HepG2 (cell line): ENCODE data around the gene ALG10. TPM values are rescaled to one million over a fixed set of nuclear protein-coding genes. Genes with fewer than 3 reads are reported as not detected.
"Not testable (repeated sequence)": the region's sequence is repeated elsewhere in the genome, so short reads cannot be mapped to it uniquely, and the experiment has no call there.

ENCODE experiments used
- ATAC-seq: fragments of 200-7000 bp; cut with Tn5 transposase; 3 replicates; pipeline ENCODE4 v1.9.1; 2020; ENCODE audit warnings: mild to moderate bottlenecking, moderate library complexity
- BruUV-seq: library from RNA; stranded (reverse); fragments of 400-500 nt; replicated peaks from 2 replicates; lab custom pipeline; 2021; lab: Mats Ljungman, UMichigan
- CTCF ChIA-PET: fragments of 300-600 bp; formaldehyde crosslinking; extraction: SDS; loops from one replicate; lab custom pipeline; 2021; ENCODE audit warnings: low total read pairs, inconsistent platforms, low intra/inter-chr PET ratio; lab: Yijun Ruan, JAX
- POLR2A ChIA-PET: fragments of 350-600 bp; sonication (Branson Sonifier 250); formaldehyde crosslinking; loops from one replicate; lab custom pipeline; 2020; ENCODE audit warnings: antibody characterized with exemption, inconsistent platforms; lab: Yijun Ruan, JAX
- DNase-seq: peaks from one replicate; pipeline ENCODE4 v3.0.0-alpha.2; 2015; ENCODE audit warnings: low spot score
- FAIRE-seq: peaks from 3 replicates; lab custom pipeline; 2011; peaks lifted over from hg19 to GRCh38; lab: Jason Lieb, UNC
- H2AFZ ChIP-seq: one replicate; pipeline ENCODE4 v1.6.1; 2011; ENCODE audit warnings: low read length, inconsistent platforms
- H3K27ac ChIP-seq: fragments of 300-600 bp; 3 replicates; pipeline ENCODE4 v1.8.0; 2011; ENCODE audit warnings: mixed run types, mild to moderate bottlenecking, mixed read lengths, low read length, inconsistent platforms; ENCODE audit not compliant: insufficient read depth; ENCODE audit errors: extremely low read length
- H3K27me3 ChIP-seq, 2 experiments: fragments of 200-600 bp in 1 of 2; 2 replicates in 1 of 2; 3 replicates in 1 of 2; pipeline versions ENCODE4 v1.6.0 to v1.8.0; 2011; ENCODE audit warnings: low read length in 2 of 2, mild to moderate bottlenecking in 2 of 2, moderate library complexity in 2 of 2, inconsistent platforms in 1 of 2; ENCODE audit not compliant: insufficient read depth in 2 of 2, control insufficient read depth in 1 of 2
- H3K36me3 ChIP-seq, 2 experiments: fragments of 200-600 bp in 1 of 2; replicated peaks in 1 of 2; 2 replicates in 1 of 2; 3 replicates in 1 of 2; pipeline versions ENCODE4 v1.5.1 to v1.8.0; 2011; ENCODE audit warnings: low read length in 2 of 2, inconsistent platforms in 1 of 2; ENCODE audit not compliant: insufficient read depth in 2 of 2, control insufficient read depth in 1 of 2
- H3K4me1 ChIP-seq: 2 replicates; pipeline ENCODE4 v1.5.1; 2012; ENCODE audit warnings: low read length, inconsistent platforms; ENCODE audit not compliant: insufficient read depth
- H3K4me2 ChIP-seq: 2 replicates; pipeline ENCODE4 v1.6.0; 2011; ENCODE audit warnings: low read depth, low read length, inconsistent platforms
- H3K4me3 ChIP-seq, 3 experiments: fragments of 200-600 bp in 1 of 3; sonication (generic), shearing (Covaris generic) in 1 of 3; replicated peaks in 1 of 3; 2 replicates each; pipeline ENCODE4 v1.5.1; 2011 to 2016; ENCODE audit warnings: low read length in 3 of 3, inconsistent platforms in 2 of 3, low read depth in 2 of 3, mild to moderate bottlenecking in 2 of 3, control low read depth in 1 of 3, mixed read lengths in 1 of 3; ENCODE audit not compliant: insufficient read depth in 1 of 3
- H3K79me2 ChIP-seq: one replicate; pipeline ENCODE4 v1.6.1; 2011; ENCODE audit warnings: low read length, inconsistent platforms; ENCODE audit not compliant: insufficient read depth
- H3K9ac ChIP-seq: 2 replicates; pipeline ENCODE4 v1.6.0; 2011; ENCODE audit warnings: mild to moderate bottlenecking, low read depth, low read length, inconsistent platforms; ENCODE audit not compliant: insufficient read depth
- H3K9me3 ChIP-seq: 2 replicates; pipeline ENCODE4 v1.5.1; 2012; ENCODE audit warnings: mild to moderate bottlenecking, low read length
- H4K20me1 ChIP-seq: 2 replicates; pipeline ENCODE4 v1.6.0; 2011; ENCODE audit warnings: inconsistent platforms, mild to moderate bottlenecking, low read length, moderate library complexity; ENCODE audit not compliant: insufficient read depth
- BHLHE40 ChIP-seq: IDR thresholded peaks from 2 replicates; pipeline ENCODE4 v1.6.1; 2011; ENCODE audit warnings: low read length, improper control_type of control experiment
- CSRNP2 ChIP-seq: sonication (generic); formaldehyde crosslinking; conservative IDR thresholded peaks from 2 replicates; pipeline ENCODE4 v1.8.0; 2022; ENCODE audit warnings: low read depth, missing genetic modification reagents
- SMC3 ChIP-seq: IDR thresholded peaks from 2 replicates; pipeline ENCODE4 v1.6.1; 2011; ENCODE audit warnings: low read length, improper control_type of control experiment
- WGBS: methylation state at CpG from one replicate; pipeline ENCODE4 v1.1.6; 2017; ENCODE audit warnings: low lambda C conversion rate; 5-methylcytosine and 5-hydroxymethylcytosine counted together
- in situ Hi-C: cut with HindIII; loops from 2 replicates; pipeline ENCODE4 v1.10.0; 2017; ENCODE audit warnings: low pct_unique_long_range_greater_than_20kb; ENCODE audit not compliant: extremely low pct_ligation_motif_present
- intact Hi-C: fragments of 100-400 bp; cut with micrococcal nuclease; formaldehyde crosslinking; loops from one replicate; pipeline ENCODE4 v1.10.0; 2022; ENCODE audit not compliant: unreplicated experiment
- polyA plus RNA-seq, 8 experiments: library from polyadenylated mRNA; depleted of rRNA in 3 of 8; stranded (reverse) in 7 of 8; unstranded in 1 of 8; fragments of >200 nt; fragmentation: Illumina TruSeq in 4 of 8; extraction: Trizol in 4 of 8; gene quantifications; 2 replicates each; pipeline versions ENCODE4 v1.2.1 to v1.2.3, GENCODE V29; 2011 to 2016; ENCODE audit warnings: low read depth in 4 of 8, missing spikeins in 1 of 8, mixed read lengths in 1 of 8; ENCODE audit not compliant: insufficient read depth in 1 of 8
- total RNA-seq, 5 experiments: library from RNA; depleted of rRNA; stranded (reverse); fragments of >200 nt; fragmentation: Illumina TruSeq; extraction: Trizol; gene quantifications; 2 replicates each; pipeline ENCODE4 v1.2.3, GENCODE V29; 2016; ENCODE audit warnings: low read depth in 1 of 5

Gene ALG10
- total and polyA plus RNA-seq, 2 of the 13 experiments (the other 11 are each of a cell fraction or from before 2014, with no cell fraction given) = 7.9 to 17.4 TPM

GRCh38 chr12:34008835-34009234 lies 13.5 kb upstream of the ALG10 start:
- H3K9me3 ChIP-seq, FAIRE-seq, CTCF ChIA-PET, BruUV-seq, ATAC-seq, H4K20me1 ChIP-seq, H3K4me1 ChIP-seq, H2AFZ ChIP-seq, H3K4me2 ChIP-seq, H3K9ac ChIP-seq, H3K27me3 ChIP-seq, intact Hi-C loops, H3K4me3 ChIP-seq, H3K79me2 ChIP-seq, POLR2A ChIA-PET, H3K27ac ChIP-seq, DNase-seq, H3K36me3 ChIP-seq: not testable (repeated sequence)
- in situ Hi-C loops = loop anchor here (25.0 kb wide), 1 partner anchor 1072 kb away; no protein-coding TSS in a partner anchor

- ChIA-PET CTCF (no interaction called here), POLR2A (no interaction called here)
- no TSS peak for BruUV-seq
- FAIRE-seq (no peak), DNase-seq (no peak), ATAC-seq (peak; percentile 95)
- 19% methylated on average over 3 of the region's 3 CpGs for WGBS
- Histone ChIP-seq H3K4me1 (0 out of 2 replicates have a peak, but pooled peaks cover 3% of the 10 kb centered on the region), H3K27me3 (no peaks in the 10 kb centered on the region), H3K36me3 (no peaks in the 10 kb centered on the region), H3K4me3 (no peak overlapping the region), H4K20me1 (no peaks in the 10 kb centered on the region), H3K9ac (no peak overlapping the region), H2AFZ (no peak overlapping the region), H3K4me2 (no peak overlapping the region), H3K27ac (no peak overlapping the region), H3K79me2 (no peaks in the 10 kb centered on the region), H3K9me3 (no peaks in the 10 kb centered on the region)
- intact Hi-C loops = no loop called here
- in situ Hi-C loops = loop anchor here (25.0 kb wide), 1 partner anchor 1079 kb away; no protein-coding TSS in a partner anchor
- 0 out of 2 replicates have a peak, but pooled peaks have one; percentile 17 for TF ChIP-seq BHLHE40
- TF ChIP-seq CSRNP2 = no peak
- TF ChIP-seq SMC3 = 0 out of 2 replicates have a peak, but pooled peaks have one; percentile 4
Observed at GRCh38 chr12:34016361-34016760, 5.9 kb upstream of the ALG10 start.
